Activated naive CD8-positive, alpha-beta T cell treated with anti-CD3 and anti-CD28 coated beads, Interleukin-2, amount 50 U/mL, for 24 hours (primary cell): ENCODE measurements around the gene CDCA7L.
A peak's percentile ranks its signal among the peaks of the same experiment; 100 is the strongest.

Experiments
- ATAC-seq: fragments of 150-1000 bp; cut with Tn5 transposase; one replicate; pipeline ENCODE4 v1.10.0; 2021
- DNase-seq: peaks from one replicate; pipeline ENCODE4 v3.0.0; 2021
- H3K27ac Mint-ChIP-seq: one replicate; pipeline ENCODE4 v1.8.0; 2021; ENCODE audit warnings: mild to moderate bottlenecking, mixed read lengths
- H3K27me3 Mint-ChIP-seq: one replicate; pipeline ENCODE4 v1.8.0; 2021; ENCODE audit warnings: mixed read lengths
- H3K36me3 Mint-ChIP-seq: one replicate; pipeline ENCODE4 v1.8.0; 2021; ENCODE audit warnings: low read depth, mixed read lengths
- H3K4me1 Mint-ChIP-seq: one replicate; pipeline ENCODE4 v1.8.0; 2021; ENCODE audit warnings: mixed read lengths
- H3K4me3 Mint-ChIP-seq: one replicate; pipeline ENCODE4 v1.8.0; 2021; ENCODE audit warnings: mild to moderate bottlenecking, moderate library complexity, mixed read lengths
- H3K9me3 Mint-ChIP-seq: one replicate; pipeline ENCODE4 v1.8.0; 2021; ENCODE audit warnings: mixed read lengths

CDCA7L gene

DNA sequence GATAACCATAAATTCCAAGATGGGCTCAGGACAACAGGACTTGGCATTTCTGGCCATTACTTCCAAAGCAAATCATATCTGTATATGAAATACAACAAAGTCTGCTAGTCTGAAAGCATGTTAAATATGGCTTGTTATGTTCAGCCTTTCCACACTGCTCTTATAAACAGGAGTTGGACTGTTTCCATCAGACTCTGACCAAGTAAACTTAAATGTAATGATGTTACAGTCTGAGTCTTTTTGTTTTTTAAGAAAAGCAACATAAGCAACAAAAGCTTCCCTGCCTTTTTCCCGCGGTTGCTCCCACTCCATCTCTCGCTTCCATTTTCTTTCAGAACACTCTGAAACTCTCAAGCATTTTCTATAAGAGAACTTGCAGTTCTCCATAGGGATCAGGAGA is 8.1 kb upstream of the CDCA7L start:
- H3K4me3 Mint-ChIP-seq, result no peak overlapping the region
- H3K9me3 Mint-ChIP-seq, result no peaks in the 10 kb centered on the region
- no peaks in the 10 kb centered on the region for H3K4me1 Mint-ChIP-seq
- no peaks in the 10 kb centered on the region for H3K36me3 Mint-ChIP-seq
- no peak overlapping the region for H3K27ac Mint-ChIP-seq
- no peaks in the 10 kb centered on the region for H3K27me3 Mint-ChIP-seq
- DNase-seq (no peak), ATAC-seq (no peak)

DNA sequence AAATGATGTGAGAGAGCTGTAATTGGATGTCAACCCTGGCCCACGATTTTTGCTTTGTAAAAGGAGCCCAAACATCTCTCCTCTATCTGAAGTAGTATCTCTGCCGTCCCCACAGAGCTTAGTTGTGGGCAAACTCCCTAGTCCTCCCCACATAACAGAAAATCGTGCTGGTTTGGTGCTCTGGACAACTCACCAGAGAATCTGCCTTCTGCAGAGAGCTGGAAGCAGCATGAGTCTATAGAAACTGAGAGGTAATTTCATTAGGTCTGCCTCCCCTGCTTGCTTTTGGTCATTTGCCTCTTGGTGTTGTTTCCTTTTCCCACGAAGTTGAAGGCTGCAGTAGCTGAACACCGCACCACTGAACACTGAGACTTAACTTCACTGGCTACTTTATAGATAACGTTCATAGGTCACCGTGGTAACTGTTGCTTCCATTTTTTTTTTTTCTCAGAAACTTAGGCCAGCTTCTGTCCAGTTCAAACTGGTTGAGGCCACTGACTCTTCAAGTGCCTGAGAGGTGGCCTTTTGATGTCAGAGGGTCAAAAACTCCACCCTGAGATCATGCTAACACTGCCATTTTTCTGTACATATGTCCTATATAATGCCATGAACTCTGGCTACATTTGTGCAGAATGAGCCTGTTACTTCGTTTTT is 3.3 kb upstream of the CDCA7L start:
- ATAC-seq (no peak), DNase-seq (no peak)
- Mint-ChIP-seq H3K27me3 (peaks cover 6% of the 10 kb centered on the region), H3K27ac (no peak overlapping the region), H3K4me1 (peaks cover 28% of the 10 kb centered on the region), H3K36me3 (peaks cover 2% of the 10 kb centered on the region), H3K4me3 (no peak overlapping the region), H3K9me3 (no peaks in the 10 kb centered on the region)

DNA sequence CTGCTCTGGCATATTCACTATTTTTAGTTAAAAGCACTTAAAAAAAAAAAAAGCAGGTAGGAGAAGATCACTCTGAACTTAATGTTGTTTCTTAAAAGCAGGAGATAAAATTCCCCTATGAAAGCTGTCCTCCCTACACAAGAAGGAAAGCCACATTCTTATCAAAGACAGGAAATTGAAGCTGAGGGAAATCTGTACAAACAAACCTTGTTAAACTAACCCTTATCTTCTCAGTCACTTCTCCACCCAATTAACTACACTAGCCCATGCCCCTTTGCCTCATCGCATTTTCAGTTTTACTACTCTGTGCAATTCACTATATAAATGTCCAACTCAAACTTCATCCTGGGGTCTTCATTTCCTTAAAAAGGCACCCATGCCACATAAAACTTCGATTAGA is 2.7 kb upstream of the CDCA7L start:
- H3K4me3 Mint-ChIP-seq, result no peak overlapping the region
- peaks cover 35% of the 10 kb centered on the region for H3K4me1 Mint-ChIP-seq
- H3K27me3 Mint-ChIP-seq, result peaks cover 6% of the 10 kb centered on the region
- peaks cover 8% of the 10 kb centered on the region for H3K36me3 Mint-ChIP-seq
- DNase-seq (no peak), ATAC-seq (no peak)
- H3K9me3 Mint-ChIP-seq, result no peaks in the 10 kb centered on the region
- no peak overlapping the region for H3K27ac Mint-ChIP-seq

DNA sequence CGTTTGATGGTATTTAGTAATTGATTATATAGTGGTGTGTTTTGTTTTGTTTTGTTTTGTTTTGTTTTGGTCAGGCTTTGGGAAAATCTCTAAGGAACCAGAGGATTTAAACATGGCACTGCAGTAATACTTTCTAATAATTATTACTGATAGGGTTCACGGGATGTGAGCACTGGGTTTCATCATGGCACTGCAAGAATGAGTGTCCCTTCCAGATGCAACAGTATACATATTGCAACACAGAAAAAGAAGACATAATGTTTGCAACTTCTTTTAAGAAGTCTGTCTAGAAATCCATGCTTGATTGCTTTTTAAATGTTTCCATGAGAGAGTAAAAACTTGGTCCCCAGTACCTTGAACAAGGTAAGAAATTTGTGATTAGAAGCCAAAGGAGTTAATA is 2.2 kb upstream of the CDCA7L start:
- H3K9me3 Mint-ChIP-seq, result no peaks in the 10 kb centered on the region

DNA sequence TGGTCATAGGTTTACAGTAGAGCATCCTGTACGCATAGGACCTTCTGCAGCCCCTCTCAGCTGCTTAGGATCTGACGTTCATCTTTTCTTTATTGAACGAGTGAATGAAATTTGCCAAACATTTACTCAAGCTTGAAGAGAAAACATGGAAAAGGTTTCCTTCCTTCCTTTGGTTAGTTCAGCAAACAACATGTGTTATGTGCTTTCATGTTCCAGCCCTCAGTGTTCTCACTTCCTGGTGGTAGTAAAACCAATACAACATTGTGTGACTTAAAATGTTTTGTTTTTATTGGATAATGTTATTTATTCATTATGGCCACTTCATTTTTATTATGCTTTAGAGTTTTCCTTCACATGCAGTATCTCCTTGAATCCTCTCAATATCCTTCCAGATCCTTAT is 1.4 kb upstream of the CDCA7L start:
- Mint-ChIP-seq H3K4me1 (peaks cover 48% of the 10 kb centered on the region), H3K4me3 (no peak overlapping the region), H3K27ac (no peak overlapping the region), H3K27me3 (peaks cover 6% of the 10 kb centered on the region), H3K36me3 (peaks cover 8% of the 10 kb centered on the region), H3K9me3 (no peaks in the 10 kb centered on the region)
- ATAC-seq (no peak), DNase-seq (no peak)

More for the DNA sequence above, 2.2 kb upstream of the CDCA7L start:
- peaks cover 8% of the 10 kb centered on the region for H3K36me3 Mint-ChIP-seq
- H3K27ac Mint-ChIP-seq, result no peak overlapping the region
- no peak for DNase-seq
- no peak for ATAC-seq
- no peak overlapping the region for H3K4me3 Mint-ChIP-seq
- peaks cover 6% of the 10 kb centered on the region for H3K27me3 Mint-ChIP-seq
- H3K4me1 Mint-ChIP-seq, result peaks cover 39% of the 10 kb centered on the region

DNA sequence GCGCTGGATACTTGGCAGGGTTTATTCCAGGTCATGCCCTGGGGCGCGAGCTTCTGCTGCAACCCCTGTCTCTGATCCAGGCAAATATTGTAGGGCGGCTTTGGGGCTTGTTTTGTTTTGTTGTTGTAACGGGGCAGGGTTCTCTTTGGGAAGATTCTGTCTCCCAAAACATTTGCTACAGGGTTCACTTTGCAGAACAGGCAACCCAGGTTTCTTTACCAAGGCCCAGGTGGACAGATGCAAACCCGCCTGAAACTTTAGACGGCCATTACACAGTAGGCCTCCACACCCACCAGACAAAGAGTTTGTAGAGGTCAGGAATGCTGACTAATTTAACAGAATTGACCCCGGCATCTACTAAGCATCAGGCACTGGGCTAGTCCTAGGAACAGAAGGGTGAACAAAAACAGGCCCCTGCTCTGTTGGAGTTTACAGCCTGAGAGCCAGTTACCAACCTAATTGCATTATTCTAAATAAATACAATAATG is 567 bp upstream of the CDCA7L start:
- Mint-ChIP-seq H3K4me1 (peaks cover 56% of the 10 kb centered on the region), H3K27ac (peak overlapping the region; percentile 92), H3K9me3 (no peaks in the 10 kb centered on the region), H3K27me3 (peaks cover 6% of the 10 kb centered on the region), H3K4me3 (peak overlapping the region; percentile 89), H3K36me3 (peaks cover 9% of the 10 kb centered on the region)
- DNase-seq, result no peak
- ATAC-seq, result no peak

DNA sequence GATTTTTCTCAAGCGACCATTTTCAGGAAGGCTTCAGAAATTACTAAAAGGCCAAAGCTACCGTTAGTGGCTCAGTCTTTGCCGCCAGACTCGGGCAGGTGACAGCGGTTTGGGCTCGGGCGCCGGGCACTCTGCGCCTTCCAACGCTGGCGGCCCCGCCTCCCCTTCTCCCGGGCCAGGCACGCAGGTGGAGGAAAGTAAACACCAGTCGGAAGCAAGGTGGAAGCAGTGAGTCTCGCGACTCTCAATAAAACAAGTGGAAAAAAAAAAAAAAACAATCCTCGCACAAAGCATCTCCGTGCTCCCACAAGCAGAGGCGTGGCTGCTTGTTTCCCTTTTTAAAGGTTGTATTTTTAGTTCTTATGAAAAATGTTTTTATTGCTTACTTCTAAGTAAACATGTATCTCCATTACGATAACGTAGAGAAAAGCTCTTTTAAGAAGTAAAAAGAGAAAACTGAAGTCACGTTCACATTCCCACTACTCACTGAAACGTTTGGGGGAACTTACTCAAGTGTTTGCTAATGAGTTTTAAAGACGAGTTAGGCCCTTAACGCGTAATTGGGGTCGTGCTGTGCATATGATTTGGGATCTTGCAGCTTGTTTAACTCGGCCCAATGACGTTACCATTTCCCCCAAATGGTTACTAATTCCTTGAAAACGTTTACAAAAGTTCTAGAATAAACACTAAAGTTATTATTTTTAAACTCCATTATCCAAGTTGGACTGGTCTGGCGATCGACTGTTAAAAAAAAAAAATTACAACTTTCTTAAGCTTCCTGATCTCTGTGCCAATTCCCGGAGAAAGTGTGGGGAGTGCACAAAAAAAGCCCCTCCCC is 864 bp downstream of the CDCA7L start:
- Mint-ChIP-seq H3K27me3 (peaks cover 6% of the 10 kb centered on the region), H3K36me3 (peaks cover 11% of the 10 kb centered on the region)
- ATAC-seq, result no peak

DNA sequence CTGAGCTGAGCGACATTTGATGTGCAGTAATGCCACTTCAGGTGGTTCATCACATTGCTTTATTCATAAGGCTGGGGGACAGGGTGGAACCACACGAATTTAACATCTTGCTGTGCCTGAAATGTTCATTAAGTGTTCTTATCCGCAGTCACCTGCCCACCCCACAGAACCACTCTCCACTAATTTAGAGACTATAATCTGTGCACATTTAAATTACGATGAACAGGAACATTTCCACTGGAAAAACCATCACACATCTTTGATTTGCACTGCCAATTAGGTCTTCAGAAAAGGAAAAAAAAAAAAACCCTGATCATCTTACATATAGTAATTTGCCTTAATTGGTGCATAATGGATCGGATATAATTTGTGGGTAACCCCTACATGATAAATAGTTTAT is 2.3 kb downstream of the CDCA7L start:
- H3K36me3 Mint-ChIP-seq, result peaks cover 20% of the 10 kb centered on the region
- H3K9me3 Mint-ChIP-seq, result no peaks in the 10 kb centered on the region
- H3K4me3 Mint-ChIP-seq, result peak overlapping the region; percentile 89
- no peak overlapping the region for H3K27ac Mint-ChIP-seq
- DNase-seq (no peak), ATAC-seq (no peak)
- peaks cover 6% of the 10 kb centered on the region for H3K27me3 Mint-ChIP-seq
- H3K4me1 Mint-ChIP-seq, result peaks cover 82% of the 10 kb centered on the region

More for the DNA sequence above, 864 bp downstream of the CDCA7L start:
- Mint-ChIP-seq H3K27ac (peak overlapping the region; percentile 92), H3K4me1 (peaks cover 70% of the 10 kb centered on the region), H3K9me3 (no peaks in the 10 kb centered on the region), H3K4me3 (peak overlapping the region; percentile 89)
- DNase-seq, result peak; percentile 61

DNA sequence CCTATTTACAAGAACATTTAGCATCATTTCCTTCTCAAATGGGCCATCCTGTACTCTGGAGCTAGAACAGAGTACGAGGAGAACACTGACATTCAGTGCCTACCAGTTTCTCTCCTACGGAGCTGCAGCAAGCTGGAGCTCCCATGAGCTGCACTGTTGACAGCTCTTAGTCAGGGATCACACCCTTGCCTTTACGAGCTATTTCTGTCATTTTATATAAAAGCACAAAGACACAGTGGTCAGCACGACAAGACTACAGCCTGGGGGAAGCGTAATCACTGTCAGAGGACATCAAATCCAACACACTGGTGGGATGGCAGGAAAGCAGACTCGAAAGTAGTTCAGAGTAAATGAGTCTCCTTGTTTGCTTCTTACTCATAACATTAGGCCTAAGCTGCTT is 2.7 kb downstream of the CDCA7L start:
- H3K4me3 Mint-ChIP-seq, result peak overlapping the region; percentile 89
- H3K27ac Mint-ChIP-seq, result no peak overlapping the region
- peaks cover 25% of the 10 kb centered on the region for H3K36me3 Mint-ChIP-seq
- ATAC-seq, result no peak
- H3K4me1 Mint-ChIP-seq, result peaks cover 84% of the 10 kb centered on the region
- peaks cover 3% of the 10 kb centered on the region for H3K9me3 Mint-ChIP-seq
- no peak for DNase-seq
- peaks cover 6% of the 10 kb centered on the region for H3K27me3 Mint-ChIP-seq

DNA sequence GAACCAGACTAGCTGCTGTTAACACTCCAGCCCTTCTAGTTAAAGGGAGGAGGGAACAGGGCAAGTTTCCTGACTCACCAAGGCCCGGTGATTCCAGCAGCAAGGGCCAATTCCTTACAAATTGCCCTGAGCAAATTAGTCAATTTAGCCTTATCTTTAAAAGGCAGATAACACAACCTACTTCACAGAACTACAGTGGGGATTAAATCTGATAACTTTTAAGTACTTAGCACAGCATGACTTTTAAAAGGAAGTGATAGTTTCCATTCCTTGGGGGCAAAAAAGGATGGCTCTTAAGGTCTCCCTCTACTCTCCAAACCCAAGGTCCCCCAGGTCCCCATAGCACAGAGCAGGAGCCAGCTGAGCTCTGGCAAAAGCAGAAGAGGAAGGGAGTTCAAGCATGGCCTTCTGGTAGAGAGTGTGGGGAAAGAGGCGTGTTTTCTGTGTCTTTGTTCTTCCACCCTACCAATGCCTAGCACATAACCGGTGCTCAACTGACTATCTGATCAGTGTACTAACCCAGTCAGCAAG is 4.0 kb downstream of the CDCA7L start:
- Mint-ChIP-seq H3K4me3 (peak overlapping the region; percentile 46), H3K4me1 (peaks cover 81% of the 10 kb centered on the region), H3K9me3 (peaks cover 11% of the 10 kb centered on the region), H3K27me3 (no peaks in the 10 kb centered on the region), H3K27ac (peak overlapping the region; percentile 46), H3K36me3 (peaks cover 35% of the 10 kb centered on the region)
- DNase-seq, result no peak
- no peak for ATAC-seq

DNA sequence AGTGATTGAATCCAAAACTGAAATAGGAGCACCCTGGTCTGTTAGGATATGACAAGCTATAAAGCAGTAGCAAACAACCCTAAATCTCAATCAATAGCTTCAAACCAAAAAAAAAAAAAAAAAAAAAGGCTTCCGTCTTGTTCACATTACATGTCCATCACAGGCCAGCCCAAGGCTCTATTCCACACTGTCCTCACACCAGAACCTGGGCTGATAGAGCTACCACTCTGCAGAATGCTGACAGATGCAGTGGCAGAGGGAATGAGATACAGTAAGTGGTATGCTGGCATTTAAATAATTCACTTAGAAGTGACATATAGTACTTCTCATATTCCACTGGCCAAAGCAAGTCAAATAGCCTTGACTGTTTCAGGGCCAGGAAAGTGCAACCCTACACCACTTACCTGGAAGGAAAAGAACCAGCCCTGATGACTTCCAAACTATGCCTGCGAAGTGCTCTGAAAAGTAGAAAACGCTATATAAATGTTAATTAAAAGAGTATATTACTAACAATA is 5.8 kb downstream of the CDCA7L start:
- peaks cover 46% of the 10 kb centered on the region for H3K36me3 Mint-ChIP-seq
- H3K4me3 Mint-ChIP-seq, result peak overlapping the region; percentile 75

DNA sequence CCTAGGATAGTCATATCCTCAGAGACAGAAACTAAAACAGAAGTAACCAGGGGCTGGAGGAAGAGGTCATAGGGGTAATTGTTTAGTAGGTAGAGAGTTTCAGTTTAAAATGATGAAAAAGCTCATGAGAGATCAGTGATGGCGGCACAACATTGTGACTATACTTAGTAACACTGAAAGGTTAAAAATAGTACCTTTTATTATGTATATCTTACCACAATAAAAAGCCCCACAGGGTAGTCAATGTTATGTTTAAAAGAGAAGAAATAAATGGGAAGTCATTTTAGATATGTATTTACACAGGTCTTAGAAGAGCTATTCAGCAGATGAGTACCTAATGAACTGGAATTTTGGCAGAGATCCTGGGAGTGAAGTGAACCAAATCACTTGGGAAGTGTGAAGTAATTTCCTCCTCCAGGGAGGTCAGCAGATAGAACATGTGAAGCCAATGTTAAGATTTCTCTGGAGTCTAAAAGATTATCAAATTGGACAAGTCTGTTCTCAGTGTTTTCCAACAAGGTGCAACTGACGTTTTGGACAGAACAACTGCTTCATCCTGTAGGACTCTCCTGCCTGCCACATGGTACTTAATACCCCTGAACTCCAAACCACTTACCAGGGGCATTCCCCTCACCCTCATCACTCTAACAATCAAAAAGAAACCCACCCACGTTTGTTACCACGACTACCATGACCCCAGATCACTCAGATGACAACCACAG is 6.4 kb downstream of the CDCA7L start:
- Mint-ChIP-seq H3K9me3 (peaks cover 22% of the 10 kb centered on the region), H3K4me1 (peaks cover 90% of the 10 kb centered on the region), H3K36me3 (peaks cover 49% of the 10 kb centered on the region), H3K27me3 (no peaks in the 10 kb centered on the region), H3K27ac (peak overlapping the region; percentile 94), H3K4me3 (peak overlapping the region; percentile 75)
- peak; percentile 90 for ATAC-seq
- peak; percentile 61 for DNase-seq

More for the DNA sequence above, 5.8 kb downstream of the CDCA7L start:
- DNase-seq (no peak), ATAC-seq (peak; percentile 1)
- H3K9me3 Mint-ChIP-seq, result peaks cover 22% of the 10 kb centered on the region
- H3K4me1 Mint-ChIP-seq, result peaks cover 87% of the 10 kb centered on the region
- peak overlapping the region; percentile 94 for H3K27ac Mint-ChIP-seq
- no peaks in the 10 kb centered on the region for H3K27me3 Mint-ChIP-seq

DNA sequence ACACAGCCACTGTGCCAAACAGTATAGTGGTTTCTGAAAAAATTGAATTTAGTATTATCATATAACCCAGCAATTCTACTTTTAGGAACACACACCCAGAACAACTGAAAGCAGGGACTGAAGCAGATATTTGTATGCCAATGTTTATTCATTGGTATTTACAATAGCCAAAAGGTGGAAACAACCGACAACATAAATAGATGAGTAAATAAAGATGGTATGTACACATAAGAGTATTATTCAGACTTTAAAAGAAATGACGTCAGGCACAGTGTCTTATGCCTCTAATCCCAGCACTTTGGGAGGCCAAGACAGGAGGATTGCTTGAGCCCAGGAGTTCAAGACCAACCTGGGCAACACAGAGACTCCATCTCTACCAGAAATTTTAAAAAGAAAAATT is 7.2 kb downstream of the CDCA7L start:
- DNase-seq (no peak), ATAC-seq (no peak)
- peaks cover 50% of the 10 kb centered on the region for H3K36me3 Mint-ChIP-seq
- peak overlapping the region; percentile 94 for H3K27ac Mint-ChIP-seq
- peaks cover 86% of the 10 kb centered on the region for H3K4me1 Mint-ChIP-seq
- H3K9me3 Mint-ChIP-seq, result peaks cover 24% of the 10 kb centered on the region
- H3K27me3 Mint-ChIP-seq, result no peaks in the 10 kb centered on the region
- H3K4me3 Mint-ChIP-seq, result peak overlapping the region; percentile 75

DNA sequence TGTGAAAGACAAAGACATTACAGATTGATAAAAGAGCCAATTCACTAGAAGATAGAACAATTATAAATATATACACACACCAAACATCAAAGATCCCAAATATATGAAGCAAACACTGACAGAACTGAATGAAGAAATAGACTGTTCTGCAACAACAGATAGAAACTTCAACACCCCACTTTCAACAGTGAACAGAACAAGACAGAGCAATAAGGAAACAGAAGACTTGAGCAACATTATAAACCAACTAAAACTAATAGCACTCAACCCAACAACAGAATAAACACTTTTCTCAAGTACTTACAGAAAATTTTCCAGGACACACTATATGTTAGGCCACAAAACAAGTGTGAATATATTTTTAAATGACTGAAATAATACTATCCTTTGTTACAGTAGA is 10.9 kb downstream of the CDCA7L start:
- no peak for DNase-seq
- no peak for ATAC-seq
- Mint-ChIP-seq H3K4me3 (no peak overlapping the region), H3K27ac (no peak overlapping the region), H3K4me1 (peaks cover 55% of the 10 kb centered on the region), H3K27me3 (no peaks in the 10 kb centered on the region), H3K36me3 (peaks cover 72% of the 10 kb centered on the region), H3K9me3 (peaks cover 30% of the 10 kb centered on the region)
